Tibial nerve (tissue), 4 donors: Measurements from ENCODE around the gene CYP2J2. TPM values are rescaled to one million over a fixed set of nuclear protein-coding genes. Genes with fewer than 3 reads are reported as not detected.
A peak's percentile ranks its signal among the peaks of the same experiment; 100 is the strongest.
"Not testable (repeated sequence)": the region's sequence is repeated elsewhere in the genome, so short reads cannot be mapped to it uniquely, and the experiment has no call there.

ENCODE experiments used
- DNase-seq, 2 donors: peaks; one replicate each; pipeline ENCODE4 v3.0.0-alpha.2; 2019; ENCODE audit warnings: low spot score in 2 of 2
- H3K27ac ChIP-seq, 4 donors: fragments of 200-600 bp; sonication (generic) in 3 of 4; one replicate each; pipeline ENCODE4 v1.5.1; 2017 to 2019; ENCODE audit warnings: mild to moderate bottlenecking in 1 of 4
- H3K27me3 ChIP-seq, 2 donors: fragments of 200-600 bp; sonication (generic) in 1 of 2; one replicate each; pipeline versions ENCODE4 v1.5.1 to v1.6.0; 2017 to 2019
- H3K36me3 ChIP-seq, 3 donors: fragments of 200-600 bp; sonication (generic); one replicate each; pipeline ENCODE4 v1.5.1; 2018 to 2019
- H3K4me1 ChIP-seq, 4 donors: fragments of 200-600 bp; sonication (generic) in 3 of 4; one replicate each; pipeline ENCODE4 v1.5.1; 2017 to 2019
- H3K4me3 ChIP-seq, 4 donors: fragments of 200-600 bp; sonication (generic) in 3 of 4; one replicate each; pipeline ENCODE4 v1.5.1; 2017 to 2019; ENCODE audit warnings: mild to moderate bottlenecking in 1 of 4, moderate library complexity in 1 of 4
- H3K9me3 ChIP-seq, 4 donors: fragments of 200-600 bp; sonication (generic) in 3 of 4; one replicate each; pipeline ENCODE4 v1.5.1; 2017 to 2019
- EP300 ChIP-seq, 2 donors: sonication (generic); formaldehyde crosslinking; IDR thresholded peaks; one replicate each; pipeline ENCODE4 v1.6.1; 2017; ENCODE audit warnings: antibody characterized with exemption in 2 of 2, mild to moderate bottlenecking in 1 of 2
- POLR2A ChIP-seq, 2 donors: fragments of 450-650 bp; IDR thresholded peaks; one replicate each; pipeline ENCODE4 v1.6.1; 2017; ENCODE audit warnings: antibody characterized with exemption in 2 of 2, mild to moderate bottlenecking in 2 of 2, moderate library complexity in 2 of 2
- WGBS, 2 donors: methylation state at CpG; one replicate each; pipeline ENCODE4 v1.1.5; 2018; 5-methylcytosine and 5-hydroxymethylcytosine counted together
- total RNA-seq, 4 donors: library from RNA; depleted of rRNA; stranded (reverse); fragments of >200 nt; gene quantifications; one replicate each; pipeline ENCODE4 v1.1.0, GENCODE V29; 2016
- TF ChIP-seq, protein P1 (sequence below), 5 experiments: fragments of 200-600 bp in 3 of 5; fragments of 450-650 bp in 2 of 5; sonication (generic) in 3 of 5; IDR thresholded peaks; one replicate each; pipeline ENCODE4 v1.5.1; 2016 to 2019; ENCODE audit warnings: antibody characterized with exemption in 5 of 5, mild to moderate bottlenecking in 3 of 5, moderate library complexity in 2 of 5

Gene CYP2J2
- total RNA-seq, 4 donors from 2014 or later, result 10.8 to 17.8 (median 13.5) TPM

DNA sequence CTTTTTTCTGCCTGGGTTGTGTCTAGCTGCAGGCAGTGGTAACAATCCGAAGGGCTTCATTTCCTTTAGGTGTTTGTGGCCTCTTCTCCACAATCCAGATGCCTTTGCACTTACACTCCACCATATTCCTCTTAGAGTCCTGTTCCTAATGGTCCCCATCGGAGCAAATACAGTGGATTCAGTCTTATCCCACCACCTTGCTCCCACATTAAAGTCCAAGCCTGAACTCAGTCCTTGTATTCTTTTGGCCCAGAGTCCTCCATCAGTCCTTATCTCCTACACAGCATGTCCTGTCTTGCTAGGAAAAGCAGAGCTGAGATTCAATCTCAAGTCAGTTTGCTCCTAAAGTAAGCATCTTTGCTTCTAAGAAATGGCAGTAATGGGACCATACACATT is 8.8 kb downstream of the CYP2J2 start:
- H3K4me1 ChIP-seq, result peaks cover 0 to 42% (median 8%) of the 10 kb centered on the region in 4 donors
- TF ChIP-seq EP300 (IDR thresholded peaks at IDR 0.05), result no peak
- TF ChIP-seq POLR2A (IDR thresholded peaks at IDR 0.05), result no peak
- TF ChIP-seq, protein P1, sequence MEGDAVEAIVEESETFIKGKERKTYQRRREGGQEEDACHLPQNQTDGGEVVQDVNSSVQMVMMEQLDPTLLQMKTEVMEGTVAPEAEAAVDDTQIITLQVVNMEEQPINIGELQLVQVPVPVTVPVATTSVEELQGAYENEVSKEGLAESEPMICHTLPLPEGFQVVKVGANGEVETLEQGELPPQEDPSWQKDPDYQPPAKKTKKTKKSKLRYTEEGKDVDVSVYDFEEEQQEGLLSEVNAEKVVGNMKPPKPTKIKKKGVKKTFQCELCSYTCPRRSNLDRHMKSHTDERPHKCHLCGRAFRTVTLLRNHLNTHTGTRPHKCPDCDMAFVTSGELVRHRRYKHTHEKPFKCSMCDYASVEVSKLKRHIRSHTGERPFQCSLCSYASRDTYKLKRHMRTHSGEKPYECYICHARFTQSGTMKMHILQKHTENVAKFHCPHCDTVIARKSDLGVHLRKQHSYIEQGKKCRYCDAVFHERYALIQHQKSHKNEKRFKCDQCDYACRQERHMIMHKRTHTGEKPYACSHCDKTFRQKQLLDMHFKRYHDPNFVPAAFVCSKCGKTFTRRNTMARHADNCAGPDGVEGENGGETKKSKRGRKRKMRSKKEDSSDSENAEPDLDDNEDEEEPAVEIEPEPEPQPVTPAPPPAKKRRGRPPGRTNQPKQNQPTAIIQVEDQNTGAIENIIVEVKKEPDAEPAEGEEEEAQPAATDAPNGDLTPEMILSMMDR (IDR thresholded peaks at IDR 0.05), result no peak

DNA sequence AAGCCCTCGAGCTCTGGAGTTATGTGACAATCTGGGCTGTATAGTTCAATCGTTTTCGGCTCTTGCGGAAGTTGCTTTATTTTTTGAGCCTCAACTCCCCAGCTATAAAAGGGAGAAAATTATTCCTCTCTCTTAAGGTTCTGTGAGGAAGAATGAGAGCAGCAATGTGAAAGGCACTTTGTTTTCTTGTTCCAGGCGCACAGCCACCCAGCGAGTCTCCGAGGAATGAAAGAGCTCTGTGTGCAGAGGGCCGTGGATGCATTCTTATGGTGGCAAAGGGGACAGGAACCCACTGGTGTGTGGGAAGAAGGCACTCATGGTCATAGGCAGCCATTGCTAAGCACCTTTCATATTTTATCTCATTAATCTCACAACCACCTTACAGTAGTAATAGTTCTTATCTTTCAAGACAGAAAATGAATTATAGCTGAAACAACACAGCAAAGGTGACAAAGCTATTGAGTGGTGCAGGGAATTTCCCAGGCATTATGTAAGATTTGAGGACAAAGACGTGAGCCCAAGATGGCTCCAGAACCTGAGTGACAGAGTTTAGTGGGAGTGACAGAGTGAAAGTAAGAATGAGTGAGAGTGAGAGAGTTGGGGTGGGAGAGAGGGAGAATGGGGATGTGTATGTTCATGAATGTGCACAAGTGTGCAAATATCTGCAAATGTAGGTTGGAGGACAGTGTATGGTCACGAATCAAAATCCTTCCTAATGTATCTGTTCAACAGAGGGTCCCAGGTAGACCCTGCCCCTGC is 9.4 kb downstream of the CYP2J2 start:
- TF ChIP-seq POLR2A (IDR thresholded peaks at IDR 0.05) (no peak), EP300 (IDR thresholded peaks at IDR 0.05) (peak in 1 of 2 donors; percentile 42)
- TF ChIP-seq, protein P1 (IDR thresholded peaks at IDR 0.05), result no peak
- Histone ChIP-seq H3K4me1 (peaks cover 0 to 42% (median 8%) of the 10 kb centered on the region in 4 donors), H3K4me3 (peak overlapping the region in 1 of 4 donors; percentile 23), H3K36me3 (peaks cover 0 to 2% (median 0%) of the 10 kb centered on the region in 3 donors), H3K9me3 (no peaks in the 10 kb centered on the region), H3K27ac (peak overlapping the region; percentile 53 to 86 (median 72)), H3K27me3 (no peaks in the 10 kb centered on the region)
- WGBS, 2 donors, result 58 to 60% methylated on average over 10 of the region's 10 CpGs
- DNase-seq, result no peak

More for the DNA sequence above, 8.8 kb downstream of the CYP2J2 start:
- Histone ChIP-seq H3K27me3 (no peaks in the 10 kb centered on the region), H3K4me3 (no peak overlapping the region), H3K36me3 (no peaks in the 10 kb centered on the region), H3K27ac (peak overlapping the region; percentile 35 to 86 (median 68)), H3K9me3 (no peaks in the 10 kb centered on the region)
- DNase-seq, result no peak
- WGBS, 2 donors, result 87% methylated on average over 2 of the region's 2 CpGs

DNA sequence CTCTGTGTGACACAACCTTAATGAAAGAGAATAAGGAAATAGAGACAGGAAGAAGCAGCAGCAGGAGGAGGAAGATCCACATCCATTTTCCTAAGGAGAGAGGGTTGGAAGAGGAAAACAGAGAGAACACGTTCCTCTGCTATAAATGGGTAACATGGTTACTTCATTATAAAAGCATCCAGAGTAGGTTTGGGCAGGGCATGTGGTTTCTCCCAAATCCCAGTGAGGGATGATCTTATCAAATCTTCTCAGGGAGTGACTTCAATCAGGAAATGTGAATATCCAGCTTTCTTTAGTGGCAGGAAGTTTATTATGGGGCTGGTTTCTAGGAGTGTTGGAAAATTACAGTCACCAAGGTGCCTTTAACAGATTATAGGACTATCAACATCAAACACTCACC is 11.1 kb downstream of the CYP2J2 start:
- 17 to 25% methylated on average over 1 of the region's 1 CpG for WGBS, 2 donors
- TF ChIP-seq POLR2A (IDR thresholded peaks at IDR 0.05) (no peak), EP300 (IDR thresholded peaks at IDR 0.05) (no peak)
- TF ChIP-seq, protein P1 (IDR thresholded peaks at IDR 0.05), result no peak
- no peak for DNase-seq
- Histone ChIP-seq H3K36me3 (peaks cover 0 to 9% (median 0%) of the 10 kb centered on the region in 3 donors), H3K4me1 (peaks cover 0 to 42% (median 8%) of the 10 kb centered on the region in 4 donors), H3K9me3 (no peaks in the 10 kb centered on the region), H3K27ac (peak overlapping the region in 3 of 4 donors; percentile 13 to 86 (median 83)), H3K27me3 (no peaks in the 10 kb centered on the region), H3K4me3 (no peak overlapping the region)

DNA sequence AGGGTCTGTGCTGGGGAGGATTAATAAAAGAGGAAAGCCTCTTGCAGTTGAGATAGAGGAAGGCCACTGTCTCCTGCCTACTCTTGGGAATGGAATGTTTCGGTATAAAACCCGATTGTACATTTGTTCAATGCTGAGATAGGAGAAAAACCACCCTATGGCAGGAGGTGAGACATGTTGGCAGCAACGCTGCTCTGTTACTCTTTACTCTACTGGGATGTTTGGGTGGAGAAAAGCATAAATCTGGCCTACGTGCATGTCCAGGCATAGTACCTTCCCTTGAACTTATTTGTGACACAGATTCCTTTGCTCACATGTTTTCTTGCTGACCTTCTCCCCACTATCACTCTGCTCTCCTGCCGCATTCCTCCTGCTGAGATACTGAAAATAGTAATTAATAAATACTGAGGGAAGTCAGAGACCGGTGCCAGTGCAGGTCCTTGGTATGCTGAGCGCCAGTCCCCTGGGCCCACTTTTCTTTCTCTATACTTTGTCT is 11.7 kb downstream of the CYP2J2 start:
- 84 to 96% methylated on average over 7 of the region's 7 CpGs for WGBS, 2 donors

DNA sequence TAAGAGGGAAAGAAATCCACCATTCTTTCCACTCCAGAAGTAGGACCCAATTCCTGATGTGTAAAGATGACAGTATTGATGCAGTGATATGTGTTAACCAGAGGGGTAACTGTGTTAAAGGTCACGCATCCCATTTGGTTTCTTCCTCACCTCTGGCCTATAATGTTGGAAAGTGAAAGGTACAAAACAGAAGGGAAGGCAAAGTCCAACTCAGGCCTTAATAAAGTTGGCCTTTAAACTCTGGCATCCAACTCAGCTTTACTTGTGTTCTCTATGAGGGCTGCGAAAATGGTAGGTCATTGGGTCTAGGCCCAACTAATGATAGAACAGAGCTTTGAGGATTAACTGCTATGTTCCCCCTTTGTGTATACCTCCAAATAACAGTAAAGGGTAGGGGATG is 17.9 kb downstream of the CYP2J2 start:
- no peak for DNase-seq
- Histone ChIP-seq H3K4me1 (no peaks in the 10 kb centered on the region), H3K9me3 (no peaks in the 10 kb centered on the region), H3K27me3 (no peaks in the 10 kb centered on the region), H3K27ac (no peak overlapping the region), H3K36me3 (peaks cover 0 to 49% (median 0%) of the 10 kb centered on the region in 3 donors), H3K4me3 (no peak overlapping the region)
- 98 to 100% methylated on average over 2 of the region's 2 CpGs for WGBS, 2 donors
- TF ChIP-seq, protein P1 (IDR thresholded peaks at IDR 0.05), result no peak
- TF ChIP-seq POLR2A (IDR thresholded peaks at IDR 0.05) (no peak), EP300 (IDR thresholded peaks at IDR 0.05) (no peak)

More for the DNA sequence above, 11.7 kb downstream of the CYP2J2 start:
- Histone ChIP-seq H3K36me3 (peaks cover 0 to 14% (median 0%) of the 10 kb centered on the region in 3 donors), H3K4me1 (peaks cover 0 to 42% (median 8%) of the 10 kb centered on the region in 4 donors), H3K27ac (peak overlapping the region in 3 of 4 donors; percentile 13 to 86 (median 83))
- not testable (repeated sequence) for DNase-seq, H3K9me3 ChIP-seq, H3K27me3 ChIP-seq, H3K4me3 ChIP-seq
